Neuronal stem cell (in vitro differentiated cells): ENCODE results near the gene ESYT1.

ENCODE experiments used
- DNase-seq: peaks from one replicate; pipeline ENCODE4 v3.0.0-alpha.2; 2013; ENCODE audit warnings: low spot score
- H2AFZ ChIP-seq: one replicate; pipeline ENCODE4 v1.6.1; 2013; ENCODE audit warnings: mild to moderate bottlenecking, low read length, inconsistent platforms
- H2AK5ac ChIP-seq: 2 replicates; pipeline ENCODE4 v1.6.1; 2013; ENCODE audit warnings: low read depth, mild to moderate bottlenecking, inconsistent platforms, low read length, moderate library complexity, mixed read lengths
- H2BK120ac ChIP-seq: 2 replicates; pipeline ENCODE4 v1.6.1; 2013; ENCODE audit warnings: low read depth, mild to moderate bottlenecking, inconsistent platforms, low read length, moderate library complexity, mixed read lengths
- H2BK12ac ChIP-seq: one replicate; pipeline ENCODE4 v1.6.1; 2013; ENCODE audit warnings: low read length, inconsistent platforms
- H2BK15ac ChIP-seq: 2 replicates; pipeline ENCODE4 v1.6.1; 2013; ENCODE audit warnings: mild to moderate bottlenecking, low read length, inconsistent platforms, mixed read lengths
- H2BK5ac ChIP-seq: one replicate; pipeline ENCODE4 v1.6.1; 2013; ENCODE audit warnings: inconsistent platforms, mild to moderate bottlenecking, low read length, moderate library complexity
- H3K14ac ChIP-seq: one replicate; pipeline ENCODE4 v1.6.1; 2013; ENCODE audit warnings: low read length, inconsistent platforms
- H3K18ac ChIP-seq: 2 replicates; pipeline ENCODE4 v1.6.1; 2013; ENCODE audit warnings: low read length, inconsistent platforms
- H3K23ac ChIP-seq: 2 replicates; pipeline ENCODE4 v1.6.1; 2013; ENCODE audit warnings: low read depth, mild to moderate bottlenecking, mixed read lengths, low read length, inconsistent platforms; ENCODE audit not compliant: poor library complexity
- H3K27ac ChIP-seq: replicated peaks from 3 replicates; pipeline ENCODE4 v1.5.1; 2013; ENCODE audit warnings: low read length, inconsistent platforms
- H3K27me3 ChIP-seq, 3 experiments: 2 replicates each; pipeline ENCODE4 v1.6.1; 2013; ENCODE audit warnings: low read length in 3 of 3, mild to moderate bottlenecking in 2 of 3, inconsistent platforms in 1 of 3, low read depth in 1 of 3, mixed read lengths in 1 of 3, moderate library complexity in 1 of 3; ENCODE audit not compliant: control insufficient read depth in 3 of 3, insufficient read depth in 3 of 3
- H3K36me3 ChIP-seq, 2 donors: replicated peaks in 1 of 2; 2 replicates each; pipeline ENCODE4 v1.6.1; 2013; ENCODE audit warnings: low read length in 2 of 2; ENCODE audit not compliant: control insufficient read depth in 2 of 2, insufficient read depth in 2 of 2
- H3K4ac ChIP-seq: 2 replicates; pipeline ENCODE4 v1.6.1; 2013; ENCODE audit warnings: inconsistent platforms, mild to moderate bottlenecking, low read length, moderate library complexity
- H3K4me1 ChIP-seq, 2 donors: 1 replicate in 1 of 2; 2 replicates in 1 of 2; pipeline ENCODE4 v1.6.1; 2013; ENCODE audit warnings: low read length in 2 of 2, low read depth in 1 of 2; ENCODE audit not compliant: control insufficient read depth in 2 of 2, insufficient read depth in 1 of 2
- H3K4me2 ChIP-seq: one replicate; pipeline ENCODE4 v1.6.1; 2013; ENCODE audit warnings: mild to moderate bottlenecking, low read length, inconsistent platforms; ENCODE audit not compliant: insufficient read depth, poor library complexity, severe bottlenecking
- H3K4me3 ChIP-seq, 2 donors: 2 replicates each; pipeline ENCODE4 v1.5.1; 2013; ENCODE audit warnings: low read length in 2 of 2, mild to moderate bottlenecking in 2 of 2, inconsistent platforms in 1 of 2, moderate library complexity in 1 of 2
- H3K79me1 ChIP-seq: one replicate; pipeline ENCODE4 v1.6.1; 2013; ENCODE audit warnings: low read depth, mild to moderate bottlenecking, inconsistent platforms, low read length, moderate library complexity
- H3K9ac ChIP-seq: one replicate; pipeline ENCODE4 v1.6.1; 2013; ENCODE audit warnings: mild to moderate bottlenecking, low read depth, low read length, inconsistent platforms; ENCODE audit not compliant: poor library complexity
- H3K9me3 ChIP-seq, 2 donors: replicated peaks in 1 of 2; 2 replicates each; pipeline versions ENCODE3 to v1.6.1; 2013; ENCODE audit warnings: low read length in 2 of 2, mild to moderate bottlenecking in 2 of 2, inconsistent platforms in 1 of 2, low read depth in 1 of 2, mixed read lengths in 1 of 2, moderate library complexity in 1 of 2; ENCODE audit not compliant: control insufficient read depth in 2 of 2, insufficient read depth in 1 of 2
- H4K8ac ChIP-seq: one replicate; pipeline ENCODE4 v1.6.1; 2013; ENCODE audit warnings: low read depth, mild to moderate bottlenecking, inconsistent platforms, low read length, moderate library complexity
- H4K91ac ChIP-seq: one replicate; pipeline ENCODE4 v1.6.1; 2013; ENCODE audit warnings: low read length, low read depth, mild to moderate bottlenecking, inconsistent platforms; ENCODE audit not compliant: poor library complexity
- WGBS, 2 donors: extraction: QIAGEN DNeasy Blood & Tissue Kit; methylation state at CpG; one replicate each; pipeline ENCODE4 v1.1.7; 2013; ENCODE audit warnings: missing lambda C conversion rate in 2 of 2, mixed read lengths in 1 of 2; ENCODE audit not compliant: insufficient read length in 2 of 2, insufficient replicate concordance in 1 of 2; ENCODE audit errors: extremely low coverage in 2 of 2; 5-methylcytosine and 5-hydroxymethylcytosine counted together

Gene ESYT1

DNA sequence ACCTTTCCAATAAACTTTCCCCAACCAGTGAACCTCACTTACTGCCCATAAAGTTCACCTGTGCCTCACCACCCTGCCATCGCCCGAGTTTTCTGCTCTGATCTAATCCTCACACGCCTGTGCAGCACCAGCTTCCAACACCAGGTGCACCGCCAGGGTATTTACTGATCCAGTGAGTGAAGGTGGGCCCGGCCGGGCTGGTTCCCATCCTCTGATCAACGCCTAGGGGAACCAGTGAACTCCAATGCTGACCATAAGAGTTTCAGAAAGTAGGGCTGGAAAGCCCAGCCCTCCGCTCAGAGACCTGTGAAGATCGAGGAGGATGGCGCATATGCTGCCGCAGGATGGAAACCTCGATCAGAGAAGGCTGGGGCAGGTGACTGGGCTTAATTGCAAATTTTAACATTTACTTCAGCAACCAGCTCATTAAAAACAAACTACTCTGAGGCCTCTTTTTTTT, 23.6 kb downstream of the ESYT1 start:
- no peak overlapping the region for H3K23ac ChIP-seq
- H3K4me2 ChIP-seq = peak overlapping the region; percentile 66
- peak overlapping the region; percentile 91 for H2AFZ ChIP-seq
- H3K4me3 ChIP-seq = peak overlapping the region; percentile 78 to 82
- H2BK120ac ChIP-seq = no peak overlapping the region
- no peak overlapping the region for H2AK5ac ChIP-seq
- H3K9me3 ChIP-seq = no peaks in the 10 kb centered on the region
- no peak overlapping the region for H2BK15ac ChIP-seq
- H3K9ac ChIP-seq = no peak overlapping the region
- H2BK5ac ChIP-seq = peak overlapping the region; percentile 55
- H3K79me1 ChIP-seq = no peaks in the 10 kb centered on the region
- H3K4me1 ChIP-seq = peaks cover 5 to 10% of the 10 kb centered on the region in 2 donors
- no peak overlapping the region for H2BK12ac ChIP-seq
- peak overlapping the region; percentile 85 for H3K18ac ChIP-seq
- WGBS, 2 donors = no CpG with 5 or more reads among the region's 12 CpGs
- no peaks in the 10 kb centered on the region for H3K27me3 ChIP-seq
- no peak overlapping the region for H4K91ac ChIP-seq
- H3K27ac ChIP-seq = peak overlapping the region; percentile 88
- no peak overlapping the region for H3K4ac ChIP-seq
- no peak for DNase-seq
- H3K14ac ChIP-seq = no peak overlapping the region
- no peak overlapping the region for H4K8ac ChIP-seq
- peaks cover 16 to 17% of the 10 kb centered on the region in 2 donors for H3K36me3 ChIP-seq

GRCh38 chr12:56152132-56152755, 24.2 kb downstream of the ESYT1 start, which contains the start of gene MYL6B:
TSS of gene MYL6B (plus strand) at chr12:56152587. CDS start at chr12:56153919, 1,332 bp downstream.
- Histone ChIP-seq H4K8ac (no peak within 1 kb of the TSS), H2BK15ac (peak within 1 kb of the TSS; percentile 15)
- no CpG with 5 or more reads among the region's 37 CpGs for WGBS, 2 donors

DNA sequence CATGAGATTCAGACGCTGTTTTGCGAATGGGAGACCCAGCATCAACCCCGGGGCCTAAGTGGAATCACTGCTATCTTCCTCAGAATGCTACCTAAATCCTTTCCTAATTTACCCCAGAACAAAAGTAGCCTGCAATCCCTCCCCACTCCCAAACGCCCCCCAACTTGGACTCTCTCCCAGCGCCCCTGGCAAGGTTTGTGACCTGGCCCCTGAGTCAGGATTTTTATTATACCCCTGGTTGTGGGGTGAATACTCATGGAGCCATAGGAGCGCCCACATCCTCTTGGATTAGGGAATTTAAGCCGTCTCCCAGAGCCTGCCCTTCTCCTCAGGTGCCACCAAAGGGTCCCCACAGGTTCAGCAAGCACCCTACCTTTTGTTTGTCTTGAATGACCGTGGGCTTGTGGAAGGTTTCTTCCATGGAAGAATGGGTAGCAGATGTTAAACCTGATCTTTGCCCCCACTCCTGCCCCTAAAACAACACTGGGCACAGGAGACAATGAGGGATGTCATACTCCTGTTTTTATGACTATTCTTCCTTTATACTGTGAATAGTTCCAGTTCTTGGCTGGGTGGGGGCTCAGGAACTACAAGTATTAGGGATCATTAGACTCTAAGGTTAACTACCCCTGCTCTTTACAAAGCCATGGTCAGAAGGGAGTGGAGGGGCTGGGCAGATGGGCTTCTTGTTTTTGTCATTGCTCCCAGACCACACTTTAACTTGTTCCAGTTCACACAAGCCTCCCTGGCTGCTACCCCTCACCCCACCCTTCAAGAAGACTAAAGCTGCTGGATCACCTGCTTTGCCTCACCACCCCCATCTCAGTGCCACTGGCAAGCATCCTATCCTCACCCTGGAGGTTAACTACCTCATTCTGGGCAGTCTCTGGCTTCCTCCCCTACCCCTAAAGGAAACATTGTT, 24.9 kb downstream of the ESYT1 start:
- Histone ChIP-seq H4K8ac (no peak overlapping the region), H3K9ac (peak overlapping the region; percentile 67), H2AFZ (peak overlapping the region; percentile 91), H3K79me1 (no peaks in the 10 kb centered on the region), H2BK15ac (peak overlapping the region; percentile 15), H3K4me1 (peaks cover 7 to 13% of the 10 kb centered on the region in 2 donors), H3K27ac (no peak overlapping the region), H2BK5ac (no peak overlapping the region), H3K9me3 (no peaks in the 10 kb centered on the region), H3K36me3 (peaks cover 16 to 17% of the 10 kb centered on the region in 2 donors), H3K23ac (no peak overlapping the region), H2AK5ac (no peak overlapping the region), H3K14ac (no peak overlapping the region), H2BK120ac (no peak overlapping the region), H3K27me3 (no peaks in the 10 kb centered on the region), H3K4me2 (peak overlapping the region; percentile 82), H3K4ac (no peak overlapping the region), H2BK12ac (no peak overlapping the region), H3K18ac (peak overlapping the region; percentile 25), H3K4me3 (peak overlapping the region; percentile 78 to 92), H4K91ac (no peak overlapping the region)
- DNase-seq = no peak
- WGBS, 2 donors = no CpG with 5 or more reads among the region's 8 CpGs

More at GRCh38 chr12:56152132-56152755, 24.2 kb downstream of the ESYT1 start, which contains the start of gene MYL6B:
- Histone ChIP-seq H3K4me2 (peak within 1 kb of the TSS; percentile 82), H2AFZ (peak within 1 kb of the TSS; percentile 91), H3K36me3 (peaks cover 16 to 17% of the 10 kb centered on the region in 2 donors), H2BK5ac (peak within 1 kb of the TSS; percentile 55), H3K4me3 (peak within 1 kb of the TSS; percentile 78 to 92), H3K79me1 (no peaks in the 10 kb centered on the region), H2AK5ac (no peak within 1 kb of the TSS), H3K23ac (peak within 1 kb of the TSS; percentile 94), H3K4me1 (peaks cover 6 to 11% of the 10 kb centered on the region in 2 donors), H3K4ac (no peak within 1 kb of the TSS), H3K18ac (peak within 1 kb of the TSS; percentile 85), H3K14ac (no peak within 1 kb of the TSS), H3K27me3 (no peaks in the 10 kb centered on the region), H3K9ac (peak within 1 kb of the TSS; percentile 67), H2BK12ac (no peak within 1 kb of the TSS), H2BK120ac (no peak within 1 kb of the TSS), H4K91ac (no peak within 1 kb of the TSS), H3K27ac (peak within 1 kb of the TSS; percentile 88), H3K9me3 (no peaks in the 10 kb centered on the region)
- peak; percentile 86 for DNase-seq

- Histone ChIP-seq H3K36me3 (peaks cover 16 to 17% of the 10 kb centered on the region in 2 donors), H3K27ac (no peak overlapping the region), H3K4me2 (peak overlapping the region; percentile 21), H3K23ac (no peak overlapping the region), H4K91ac (no peak overlapping the region), H3K4me1 (peaks cover 7 to 13% of the 10 kb centered on the region in 2 donors), H2BK5ac (no peak overlapping the region), H4K8ac (no peak overlapping the region), H3K79me1 (no peaks in the 10 kb centered on the region), H3K18ac (no peak overlapping the region), H3K9ac (no peak overlapping the region), H2BK15ac (no peak overlapping the region), H2AFZ (no peak overlapping the region), H3K9me3 (no peaks in the 10 kb centered on the region), H3K27me3 (no peaks in the 10 kb centered on the region), H2BK12ac (no peak overlapping the region), H2BK120ac (no peak overlapping the region), H3K4me3 (peak overlapping the region in 1 of 2 donors; percentile 78), H2AK5ac (no peak overlapping the region), H3K4ac (no peak overlapping the region), H3K14ac (no peak overlapping the region)
- WGBS, 2 donors = no CpG with 5 or more reads among the region's 5 CpGs
- DNase-seq = no peak
Observed at GRCh38 chr12:56153678-56154065, 25.6 kb downstream of the ESYT1 start.
